K562 (cell line): Measurements from ENCODE around the gene PIK3CB.

ENCODE experiments used
- ARID3A ChIP-seq: IDR thresholded peaks from 2 replicates; pipeline ENCODE4 v1.6.1; 2012; ENCODE audit warnings: low read depth, low read length, improper control_type of control experiment, borderline replicate concordance
- ATF1 ChIP-seq, 2 experiments: fragments of 450-650 bp in 1 of 2; IDR thresholded peaks; 2 replicates each; pipeline ENCODE4 v1.6.1; 2016; ENCODE audit warnings: missing compliant biosample characterization in 1 of 2, missing genetic modification characterization in 1 of 2
- CEBPZ ChIP-seq: fragments of 150-350 bp; IDR thresholded peaks from 2 replicates; pipeline ENCODE4 v1.6.1; 2014; ENCODE audit warnings: low read depth, mild to moderate bottlenecking, low read length, borderline replicate concordance
- HOXB6 ChIP-seq: fragments of 250-450 bp; sonication (Bioruptor Pico); IDR thresholded peaks from 2 replicates; pipeline ENCODE4 v1.5.1; 2022; ENCODE audit warnings: mild to moderate bottlenecking, borderline replicate concordance
- MXI1 ChIP-seq: IDR thresholded peaks from 2 replicates; pipeline ENCODE4 v1.6.1; 2011; ENCODE audit warnings: low read depth, mild to moderate bottlenecking, improper control_type of control experiment, low read length
- SP2 ChIP-seq: IDR thresholded peaks from 2 replicates; pipeline ENCODE4 v1.6.1; 2011; ENCODE audit warnings: mild to moderate bottlenecking, low read depth, low read length, moderate library complexity; ENCODE audit not compliant: poor library complexity, severe bottlenecking; ENCODE audit errors: extremely low read depth
- ZNF140 ChIP-seq: fragments of 250-450 bp; sonication (Bioruptor Pico); IDR thresholded peaks from 2 replicates; pipeline ENCODE4 v1.8.0; 2021; ENCODE audit warnings: moderate library complexity, mild to moderate bottlenecking, inconsistent platforms
- ZNF740 ChIP-seq, 3 experiments: fragments of 200-800 bp in 1 of 3; sonication (Bioruptor generic) in 1 of 3; sonication (generic) in 1 of 3; formaldehyde crosslinking in 1 of 3; IDR thresholded peaks; 2 replicates each; pipeline versions ENCODE4 v1.6.1 to v1.8.0; 2016 to 2022; ENCODE audit warnings: mild to moderate bottlenecking in 2 of 3, missing compliant biosample characterization in 2 of 3, missing genetic modification characterization in 2 of 3, missing genetic modification reagents in 1 of 3
- ZNF785 ChIP-seq: fragments of 250-450 bp; sonication (Bioruptor Pico); IDR thresholded peaks from 2 replicates; pipeline ENCODE4 v1.4.0; 2020; ENCODE audit warnings: mild to moderate bottlenecking

GRCh38 chr3:138688871-138689299, 145.8 kb downstream of the PIK3CB start:
- TF ChIP-seq ATF1 (CRISPR knock-in tag; IDR thresholded peaks at IDR 0.05) (no peak), ATF1 (tag; IDR thresholded peaks at IDR 0.05) (no peak), ZNF785 (CRISPR knock-in tag) (no peak), ZNF140 (CRISPR knock-in tag) (no peak), ZNF740 (CRISPR knock-in tag; IDR thresholded peaks at IDR 0.05) (no peak), ZNF740 (tag; IDR thresholded peaks at IDR 0.05) (no peak), HOXB6 (CRISPR knock-in tag) (no peak), SP2 (no peak), MXI1 (no peak), ARID3A (no peak), CEBPZ (no peak)
